Measurements from ENCODE around the gene INMT. TPM values are rescaled to one million over a fixed set of nuclear protein-coding genes. Genes with fewer than 3 reads are reported as not detected.

The INMT gene
- polyA plus RNA-seq (2011; rRNA removed) = 6.6 and 7.6 TPM in 2 replicates
- 12.5 and 17.0 TPM in 2 replicates for polyA minus RNA-seq (2011; rRNA and poly(A)+ RNA removed)

GRCh38 chr7:30751696-30752273 is at the start of gene INMT:
INMT (plus strand) TSS chr7:30752135; CDS start chr7:30752151, 16 bp downstream.
- POLR2A ChIA-PET = interaction anchor here (0.6 to 1.3 kb wide), 5 partner anchors 15 to 371 kb away, joined by 3 to 4 read pairs (median 3); no protein-coding TSS in a partner anchor
- CTCF ChIA-PET = interaction anchor here (0.7 to 3.5 kb wide), 2 partner anchors 12 to 25 kb away, joined by 3 to 40 read pairs; no protein-coding TSS in a partner anchor
- H3K4me3 ChIP-seq (ENCODE audit: low read depth, low read length) = peak within 1 kb of the TSS; percentile 23
- peaks cover 2% of the 10 kb centered on the region for H3K27me3 ChIP-seq (ENCODE audit: control insufficient read depth, insufficient read depth, low read length)
- DNase-seq (ENCODE audit: low read depth, low spot score) = no peak
- H3K27ac ChIP-seq (ENCODE audit: low read depth, low read length) = peak within 1 kb of the TSS; percentile 84
- no peak for TF ChIP-seq CTCF (IDR thresholded peaks at IDR 0.05; ENCODE audit: low read depth, low read length)
- peaks cover 4% of the 10 kb centered on the region; the same call in 1 of the 2 replicates for H3K9me3 ChIP-seq (ENCODE audit: control insufficient read depth, insufficient read depth, low read length)

GRCh38 chr7:30702200-30702599 is 49.7 kb upstream of the INMT start:
- TF ChIP-seq CTCF (IDR thresholded peaks at IDR 0.05; ENCODE audit: low read depth, low read length) = no peak
- POLR2A ChIA-PET = no interaction called here
- H3K9me3 ChIP-seq (ENCODE audit: control insufficient read depth, insufficient read depth, low read length) = no peaks in the 10 kb centered on the region; the same call in 1 of the 2 replicates

DNA sequence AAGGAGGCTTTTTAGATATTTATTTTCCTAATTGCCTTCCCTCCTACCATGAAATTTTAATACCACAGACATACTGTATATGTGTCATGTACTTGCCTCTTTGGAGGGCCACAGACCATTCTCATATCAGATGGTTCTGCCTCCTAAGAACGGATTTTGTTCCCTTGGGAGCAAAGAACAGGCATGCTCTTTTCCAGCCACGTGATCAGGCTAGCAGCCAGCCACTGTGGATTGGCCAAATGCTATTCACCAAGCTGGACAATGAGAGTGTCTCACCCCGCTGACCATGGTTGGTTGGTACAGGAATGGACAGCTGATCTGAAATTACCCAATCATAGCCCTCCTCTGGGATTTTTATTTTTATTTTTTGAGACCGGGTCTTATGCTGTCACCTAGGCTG is 48.2 kb upstream of the INMT start:
- ChIA-PET CTCF (no interaction called here), POLR2A (no interaction called here)
- Histone ChIP-seq H3K9me3 (ENCODE audit: control insufficient read depth, insufficient read depth, low read length) (no peaks in the 10 kb centered on the region; the same call in 1 of the 2 replicates), H3K27me3 (ENCODE audit: control insufficient read depth, insufficient read depth, low read length) (peaks cover 10% of the 10 kb centered on the region), H3K4me3 (ENCODE audit: low read depth, low read length) (no peak overlapping the region), H3K27ac (ENCODE audit: low read depth, low read length) (no peak overlapping the region)
- no peak for TF ChIP-seq CTCF (IDR thresholded peaks at IDR 0.05; ENCODE audit: low read depth, low read length)
- DNase-seq (ENCODE audit: low read depth, low spot score) = no peak

More at GRCh38 chr7:30702200-30702599, 49.7 kb upstream of the INMT start:
- DNase-seq (ENCODE audit: low read depth, low spot score) = no peak
- no peak overlapping the region for H3K27ac ChIP-seq (ENCODE audit: low read depth, low read length)
- no peak overlapping the region for H3K4me3 ChIP-seq (ENCODE audit: low read depth, low read length)
- peaks cover 10% of the 10 kb centered on the region for H3K27me3 ChIP-seq (ENCODE audit: control insufficient read depth, insufficient read depth, low read length)
- CTCF ChIA-PET = no interaction called here

- Histone ChIP-seq H3K27me3 (ENCODE audit: control insufficient read depth, insufficient read depth, low read length) (peaks cover 16% of the 10 kb centered on the region), H3K4me3 (ENCODE audit: low read depth, low read length) (no peak overlapping the region), H3K9me3 (ENCODE audit: control insufficient read depth, insufficient read depth, low read length) (no peaks in the 10 kb centered on the region; the same call in 1 of the 2 replicates), H3K27ac (ENCODE audit: low read depth, low read length) (no peak overlapping the region)
- CTCF ChIA-PET = no interaction called here
- POLR2A ChIA-PET = no interaction called here
- TF ChIP-seq CTCF (IDR thresholded peaks at IDR 0.05; ENCODE audit: low read depth, low read length) = no peak
- no peak for DNase-seq (ENCODE audit: low read depth, low spot score)
Measured at GRCh38 chr7:30705008-30705407, 46.9 kb upstream of the INMT start.

DNA sequence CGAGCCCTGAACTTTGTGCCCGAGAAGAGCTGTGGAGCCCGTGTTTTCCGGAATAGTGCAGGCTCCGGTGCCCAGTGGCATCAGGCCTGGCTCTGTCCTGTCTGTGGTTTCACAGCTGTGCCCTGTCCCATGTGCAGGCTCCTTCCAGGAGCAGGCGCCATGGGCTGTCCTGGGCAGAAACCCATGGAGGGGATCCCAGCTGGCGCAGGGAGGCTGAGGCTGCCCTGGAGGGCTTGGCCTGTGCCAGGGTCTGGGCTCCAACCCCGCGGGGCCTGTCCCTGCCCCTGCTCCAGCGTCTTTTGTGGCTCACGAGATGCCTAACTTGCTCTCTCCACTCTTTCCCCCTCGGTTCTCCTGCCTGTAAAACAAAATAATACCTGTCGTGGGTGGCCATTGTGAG is 46.3 kb upstream of the INMT start:
- no peak overlapping the region for H3K27ac ChIP-seq (ENCODE audit: low read depth, low read length)
- no peak overlapping the region for H3K4me3 ChIP-seq (ENCODE audit: low read depth, low read length)
- peaks cover 22% of the 10 kb centered on the region for H3K27me3 ChIP-seq (ENCODE audit: control insufficient read depth, insufficient read depth, low read length)
- H3K9me3 ChIP-seq (ENCODE audit: control insufficient read depth, insufficient read depth, low read length) = no peaks in the 10 kb centered on the region; the same call in 1 of the 2 replicates
- DNase-seq (ENCODE audit: low read depth, low spot score) = no peak
- TF ChIP-seq CTCF (IDR thresholded peaks at IDR 0.05; ENCODE audit: low read depth, low read length) = no peak
- POLR2A ChIA-PET = no interaction called here
- CTCF ChIA-PET = no interaction called here
